HepG2 (cell line): Measurements from ENCODE around the gene RAD52. TPM values are rescaled to one million over a fixed set of nuclear protein-coding genes. Genes with fewer than 3 reads are reported as not detected.

Experiments used
- ATAC-seq: fragments of 200-7000 bp; cut with Tn5 transposase; 3 replicates; pipeline ENCODE4 v1.9.1; 2020; ENCODE audit warnings: mild to moderate bottlenecking, moderate library complexity
- BruUV-seq: library from RNA; stranded (reverse); fragments of 400-500 nt; replicated peaks from 2 replicates; lab custom pipeline; 2021; lab: Mats Ljungman, UMichigan
- CTCF ChIA-PET: fragments of 300-600 bp; formaldehyde crosslinking; extraction: SDS; loops from one replicate; lab custom pipeline; 2021; ENCODE audit warnings: low total read pairs, inconsistent platforms, low intra/inter-chr PET ratio; lab: Yijun Ruan, JAX
- POLR2A ChIA-PET: fragments of 350-600 bp; sonication (Branson Sonifier 250); formaldehyde crosslinking; loops from one replicate; lab custom pipeline; 2020; ENCODE audit warnings: antibody characterized with exemption, inconsistent platforms; lab: Yijun Ruan, JAX
- DNase-seq: peaks from one replicate; pipeline ENCODE4 v3.0.0-alpha.2; 2015; ENCODE audit warnings: low spot score
- FAIRE-seq: peaks from 3 replicates; lab custom pipeline; 2011; peaks lifted over from hg19 to GRCh38; lab: Jason Lieb, UNC
- H2AFZ ChIP-seq: one replicate; pipeline ENCODE4 v1.6.1; 2011; ENCODE audit warnings: low read length, inconsistent platforms
- H3K27ac ChIP-seq: fragments of 300-600 bp; 3 replicates; pipeline ENCODE4 v1.8.0; 2011; ENCODE audit warnings: mixed run types, mild to moderate bottlenecking, mixed read lengths, low read length, inconsistent platforms; ENCODE audit not compliant: insufficient read depth; ENCODE audit errors: extremely low read length
- H3K27me3 ChIP-seq, 2 experiments: fragments of 200-600 bp in 1 of 2; 2 replicates in 1 of 2; 3 replicates in 1 of 2; pipeline versions ENCODE4 v1.6.0 to v1.8.0; 2011; ENCODE audit warnings: low read length in 2 of 2, mild to moderate bottlenecking in 2 of 2, moderate library complexity in 2 of 2, inconsistent platforms in 1 of 2; ENCODE audit not compliant: insufficient read depth in 2 of 2, control insufficient read depth in 1 of 2
- H3K36me3 ChIP-seq, 2 experiments: fragments of 200-600 bp in 1 of 2; replicated peaks in 1 of 2; 2 replicates in 1 of 2; 3 replicates in 1 of 2; pipeline versions ENCODE4 v1.5.1 to v1.8.0; 2011; ENCODE audit warnings: low read length in 2 of 2, inconsistent platforms in 1 of 2; ENCODE audit not compliant: insufficient read depth in 2 of 2, control insufficient read depth in 1 of 2
- H3K4me1 ChIP-seq: 2 replicates; pipeline ENCODE4 v1.5.1; 2012; ENCODE audit warnings: low read length, inconsistent platforms; ENCODE audit not compliant: insufficient read depth
- H3K4me2 ChIP-seq: 2 replicates; pipeline ENCODE4 v1.6.0; 2011; ENCODE audit warnings: low read depth, low read length, inconsistent platforms
- H3K4me3 ChIP-seq, 3 experiments: fragments of 200-600 bp in 1 of 3; sonication (generic), shearing (Covaris generic) in 1 of 3; replicated peaks in 1 of 3; 2 replicates each; pipeline ENCODE4 v1.5.1; 2011 to 2016; ENCODE audit warnings: low read length in 3 of 3, inconsistent platforms in 2 of 3, low read depth in 2 of 3, mild to moderate bottlenecking in 2 of 3, control low read depth in 1 of 3, mixed read lengths in 1 of 3; ENCODE audit not compliant: insufficient read depth in 1 of 3
- H3K79me2 ChIP-seq: one replicate; pipeline ENCODE4 v1.6.1; 2011; ENCODE audit warnings: low read length, inconsistent platforms; ENCODE audit not compliant: insufficient read depth
- H3K9ac ChIP-seq: 2 replicates; pipeline ENCODE4 v1.6.0; 2011; ENCODE audit warnings: mild to moderate bottlenecking, low read depth, low read length, inconsistent platforms; ENCODE audit not compliant: insufficient read depth
- H3K9me3 ChIP-seq: 2 replicates; pipeline ENCODE4 v1.5.1; 2012; ENCODE audit warnings: mild to moderate bottlenecking, low read length
- H4K20me1 ChIP-seq: 2 replicates; pipeline ENCODE4 v1.6.0; 2011; ENCODE audit warnings: inconsistent platforms, mild to moderate bottlenecking, low read length, moderate library complexity; ENCODE audit not compliant: insufficient read depth
- CTCF ChIP-seq: sonication (generic); formaldehyde crosslinking; IDR thresholded peaks from 2 replicates; pipeline ENCODE4 v1.5.0; 2020; ENCODE audit warnings: mild to moderate bottlenecking, missing genetic modification reagents, moderate library complexity
- POLR2G ChIP-seq: fragments of 200-400 bp; formaldehyde crosslinking; IDR thresholded peaks from 2 replicates; pipeline ENCODE4 v1.6.1; 2018; ENCODE audit warnings: mild to moderate bottlenecking, low read depth, low read length, moderate library complexity
- RBM22 ChIP-seq: fragments of 200-400 bp; formaldehyde crosslinking; optimal IDR thresholded peaks from 2 replicates; pipeline ENCODE3; 2017; ENCODE audit warnings: mild to moderate bottlenecking, low read length, moderate library complexity
- SP5 ChIP-seq: IDR thresholded peaks from 2 replicates; pipeline ENCODE4 v1.6.1; 2016; ENCODE audit warnings: low read depth, borderline replicate concordance
- ZNF121 ChIP-seq: sonication (generic); formaldehyde crosslinking; IDR thresholded peaks from 2 replicates; pipeline ENCODE4 v1.5.0; 2020; ENCODE audit warnings: mild to moderate bottlenecking, missing genetic modification reagents
- ZNF264 ChIP-seq: sonication (generic); formaldehyde crosslinking; IDR thresholded peaks from 2 replicates; pipeline ENCODE4 v1.4.0; 2020; ENCODE audit warnings: missing genetic modification reagents
- ZNF616 ChIP-seq: sonication (generic); formaldehyde crosslinking; IDR thresholded peaks from 2 replicates; pipeline ENCODE4 v1.5.0; 2020; ENCODE audit warnings: low read depth, mild to moderate bottlenecking, missing genetic modification reagents
- WGBS: methylation state at CpG from one replicate; pipeline ENCODE4 v1.1.6; 2017; ENCODE audit warnings: low lambda C conversion rate; 5-methylcytosine and 5-hydroxymethylcytosine counted together
- in situ Hi-C: cut with HindIII; loops from 2 replicates; pipeline ENCODE4 v1.10.0; 2017; ENCODE audit warnings: low pct_unique_long_range_greater_than_20kb; ENCODE audit not compliant: extremely low pct_ligation_motif_present
- intact Hi-C: fragments of 100-400 bp; cut with micrococcal nuclease; formaldehyde crosslinking; loops from one replicate; pipeline ENCODE4 v1.10.0; 2022; ENCODE audit not compliant: unreplicated experiment
- polyA plus RNA-seq, 8 experiments: library from polyadenylated mRNA; depleted of rRNA in 3 of 8; stranded (reverse) in 7 of 8; unstranded in 1 of 8; fragments of >200 nt; fragmentation: Illumina TruSeq in 4 of 8; extraction: Trizol in 4 of 8; gene quantifications; 2 replicates each; pipeline versions ENCODE4 v1.2.1 to v1.2.3, GENCODE V29; 2011 to 2016; ENCODE audit warnings: low read depth in 4 of 8, missing spikeins in 1 of 8, mixed read lengths in 1 of 8; ENCODE audit not compliant: insufficient read depth in 1 of 8
- total RNA-seq, 5 experiments: library from RNA; depleted of rRNA; stranded (reverse); fragments of >200 nt; fragmentation: Illumina TruSeq; extraction: Trizol; gene quantifications; 2 replicates each; pipeline ENCODE4 v1.2.3, GENCODE V29; 2016; ENCODE audit warnings: low read depth in 1 of 5

The RAD52 gene
- total and polyA plus RNA-seq, 2 of the 13 experiments (the other 11 are each of a cell fraction or from before 2014, with no cell fraction given), result 14.3 to 19.9 TPM

GRCh38 chr12:912466-913235 lies 36.8 kb downstream of the RAD52 start:
- no peak overlapping the region for H3K9ac ChIP-seq
- DNase-seq (no peak), FAIRE-seq (no peak), ATAC-seq (no peak)
- ChIA-PET POLR2A (no interaction called here), CTCF (no interaction called here)
- no peak overlapping the region for H3K27ac ChIP-seq
- H3K79me2 ChIP-seq, result no peaks in the 10 kb centered on the region
- H2AFZ ChIP-seq, result no peak overlapping the region
- H3K4me1 ChIP-seq, result no peaks in the 10 kb centered on the region
- no peak overlapping the region for H3K4me2 ChIP-seq
- no peaks in the 10 kb centered on the region for H4K20me1 ChIP-seq
- no peaks in the 10 kb centered on the region for H3K9me3 ChIP-seq
- 97% methylated on average over 7 of the region's 7 CpGs for WGBS
- intact Hi-C loops, result no loop called here
- peaks cover 31 to 80% of the 10 kb centered on the region in 2 experiments; a peak in 4 of 5 replicates for H3K36me3 ChIP-seq
- in situ Hi-C loops, result no loop called here
- BruUV-seq, result no TSS peak
- H3K27me3 ChIP-seq, result no peaks in the 10 kb centered on the region
- no peak overlapping the region for H3K4me3 ChIP-seq
- TF ChIP-seq ZNF121 (CRISPR knock-in tag) (0 out of 2 replicates have a peak, but pooled peaks have one; percentile 46), CTCF (CRISPR knock-in tag) (no peak), SP5 (CRISPR knock-in tag) (no peak)
- TF ChIP-seq, all 625 proteins: peak for 1

GRCh38 chr12:911191-911826 lies 38.2 kb downstream of the RAD52 start:
- FAIRE-seq, result no peak
- 97% methylated on average over 10 of the region's 10 CpGs for WGBS

More at GRCh38 chr12:911191-911826, 38.2 kb downstream of the RAD52 start:
- in situ Hi-C loops (no loop called here), intact Hi-C loops (no loop called here)
- no peak for ATAC-seq
- no peaks in the 10 kb centered on the region for H3K4me1 ChIP-seq
- H3K9ac ChIP-seq, result no peak overlapping the region
- POLR2A ChIA-PET, result no interaction called here
- H2AFZ ChIP-seq, result no peak overlapping the region
- peak; percentile 17 for TF ChIP-seq RBM22
- TF ChIP-seq ZNF264 (CRISPR knock-in tag), result no peak
- no peak for TF ChIP-seq ZNF616 (CRISPR knock-in tag)
- TF ChIP-seq POLR2G, result 0 out of 2 replicates have a peak, but pooled peaks have one; percentile 11
- CTCF ChIA-PET, result no interaction called here
- no peaks in the 10 kb centered on the region for H3K27me3 ChIP-seq
- H3K4me3 ChIP-seq, result no peak overlapping the region
- DNase-seq, result no peak
- H3K79me2 ChIP-seq, result no peaks in the 10 kb centered on the region
- no peak overlapping the region for H3K4me2 ChIP-seq
- H3K36me3 ChIP-seq, result peaks cover 32 to 81% of the 10 kb centered on the region in 2 experiments
- no peak overlapping the region for H3K27ac ChIP-seq
- no TSS peak for BruUV-seq
- no peaks in the 10 kb centered on the region for H4K20me1 ChIP-seq
- H3K9me3 ChIP-seq, result no peaks in the 10 kb centered on the region
